Activated CD4-positive, alpha-beta T cell treated with anti-CD3 and anti-CD28 coated beads, Interleukin-2, amount 50 U/mL, for 4 hours (primary cell): ENCODE data around the gene PNKD.

Experiments used
- DNase-seq, 2 experiments: peaks; one replicate each; pipeline ENCODE4 v3.0.0-alpha.2; 2020

The PNKD gene

DNA sequence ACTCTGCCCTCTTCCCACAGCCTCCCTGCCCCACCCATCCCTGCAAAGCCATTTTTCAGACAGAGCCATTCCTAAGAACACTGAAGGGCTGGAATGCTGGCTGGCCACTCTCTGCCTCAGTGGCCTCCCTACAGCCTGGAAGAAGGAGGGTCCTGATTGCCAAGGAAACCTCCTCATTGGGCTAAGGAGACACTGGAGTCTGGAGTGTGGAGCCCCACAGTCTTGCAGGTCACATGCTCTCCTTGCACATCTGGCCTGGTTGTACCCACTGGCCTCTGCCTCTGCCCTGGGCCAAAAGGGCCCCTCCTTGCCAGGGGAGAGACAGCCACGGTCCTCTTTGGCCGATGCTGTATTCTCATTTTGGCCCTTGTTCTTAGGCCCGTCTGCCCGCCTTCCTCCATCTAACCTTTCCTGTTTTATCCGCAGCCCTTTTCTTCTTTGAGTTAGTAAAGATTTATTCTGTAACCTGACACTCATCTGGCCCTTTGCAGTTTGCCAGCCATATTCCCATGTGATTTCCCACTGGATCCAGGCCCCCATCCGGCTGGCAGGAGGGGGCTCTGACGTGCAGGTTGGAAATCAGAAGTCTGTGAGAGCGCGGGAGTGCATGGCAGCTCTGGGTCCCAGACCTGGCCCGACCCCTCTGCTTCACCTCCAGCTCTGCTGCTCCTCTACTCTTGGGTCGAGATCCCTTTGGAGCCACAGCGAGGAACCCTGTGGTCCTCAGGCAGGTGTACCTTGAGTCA is 75.3 kb downstream of the PNKD start:
- no peak for DNase-seq

DNA sequence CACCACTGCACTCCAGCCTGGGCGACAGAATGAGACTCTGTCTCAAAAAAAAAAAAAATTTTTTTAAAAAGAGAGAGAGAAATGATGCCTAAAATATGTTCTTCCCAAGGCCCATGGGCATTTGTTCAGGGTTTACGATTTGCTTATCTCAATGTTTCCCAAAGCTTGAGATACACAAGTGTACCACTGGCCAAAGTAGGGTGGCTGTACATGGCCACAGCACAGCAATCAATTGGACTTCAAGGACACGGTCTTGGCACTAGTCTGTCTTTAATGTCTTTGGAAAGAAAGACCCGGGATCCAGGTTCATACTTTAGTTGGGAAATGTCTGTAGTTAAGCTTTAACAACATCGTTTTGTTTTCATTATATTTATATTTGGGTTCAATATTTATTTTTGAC is 76.9 kb downstream of the PNKD start:
- DNase-seq = no peak

DNA sequence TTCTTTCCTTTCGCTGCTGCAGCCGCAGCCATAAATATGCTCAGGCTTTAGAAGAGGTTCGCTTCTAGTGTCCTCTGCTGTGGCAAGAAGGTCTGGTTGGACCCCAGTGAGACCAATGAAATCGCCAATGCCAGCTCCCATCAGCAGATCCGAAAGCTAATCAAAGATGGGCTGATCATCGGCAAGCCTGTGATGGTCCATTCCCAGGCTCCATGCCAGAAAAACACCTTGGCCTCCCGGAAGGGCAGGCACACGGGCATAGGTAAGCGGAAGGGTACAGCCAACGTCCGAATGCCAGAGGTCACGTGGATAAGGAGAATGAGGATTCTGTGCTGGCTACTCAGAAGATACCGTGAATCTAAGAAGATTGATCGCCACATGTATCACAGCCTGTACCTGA is 83.7 kb downstream of the PNKD start:
- DNase-seq = no peak

DNA sequence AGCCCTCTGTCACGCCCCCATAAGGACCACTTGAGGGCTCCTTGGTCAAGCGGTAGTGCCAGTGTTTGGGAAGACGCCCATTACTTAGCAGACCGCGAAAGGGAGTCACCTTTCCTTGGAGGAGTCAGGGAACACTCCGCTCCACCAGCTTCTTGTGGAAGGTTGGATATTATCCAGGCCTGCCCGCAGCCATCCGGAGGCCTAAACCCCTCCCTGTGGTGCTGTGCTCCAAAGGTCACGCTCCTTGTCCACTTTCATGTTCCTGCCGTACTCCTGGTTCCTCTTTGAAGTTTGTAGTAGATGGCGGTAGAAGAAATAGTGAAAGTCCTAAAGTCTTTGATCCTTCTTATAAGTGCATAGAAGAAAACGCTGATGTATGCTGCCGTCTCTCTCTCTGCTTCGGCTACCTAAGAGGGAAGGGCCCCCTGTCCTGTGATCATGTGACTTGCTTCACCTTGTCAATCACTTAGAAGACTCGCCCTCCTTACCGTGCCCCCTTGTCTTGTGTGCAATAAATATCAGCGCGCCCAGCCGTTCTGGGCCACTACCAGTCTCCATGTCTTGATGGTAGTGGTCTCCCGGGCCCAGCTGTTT is 84.6 kb downstream of the PNKD start:
- DNase-seq = no peak

DNA sequence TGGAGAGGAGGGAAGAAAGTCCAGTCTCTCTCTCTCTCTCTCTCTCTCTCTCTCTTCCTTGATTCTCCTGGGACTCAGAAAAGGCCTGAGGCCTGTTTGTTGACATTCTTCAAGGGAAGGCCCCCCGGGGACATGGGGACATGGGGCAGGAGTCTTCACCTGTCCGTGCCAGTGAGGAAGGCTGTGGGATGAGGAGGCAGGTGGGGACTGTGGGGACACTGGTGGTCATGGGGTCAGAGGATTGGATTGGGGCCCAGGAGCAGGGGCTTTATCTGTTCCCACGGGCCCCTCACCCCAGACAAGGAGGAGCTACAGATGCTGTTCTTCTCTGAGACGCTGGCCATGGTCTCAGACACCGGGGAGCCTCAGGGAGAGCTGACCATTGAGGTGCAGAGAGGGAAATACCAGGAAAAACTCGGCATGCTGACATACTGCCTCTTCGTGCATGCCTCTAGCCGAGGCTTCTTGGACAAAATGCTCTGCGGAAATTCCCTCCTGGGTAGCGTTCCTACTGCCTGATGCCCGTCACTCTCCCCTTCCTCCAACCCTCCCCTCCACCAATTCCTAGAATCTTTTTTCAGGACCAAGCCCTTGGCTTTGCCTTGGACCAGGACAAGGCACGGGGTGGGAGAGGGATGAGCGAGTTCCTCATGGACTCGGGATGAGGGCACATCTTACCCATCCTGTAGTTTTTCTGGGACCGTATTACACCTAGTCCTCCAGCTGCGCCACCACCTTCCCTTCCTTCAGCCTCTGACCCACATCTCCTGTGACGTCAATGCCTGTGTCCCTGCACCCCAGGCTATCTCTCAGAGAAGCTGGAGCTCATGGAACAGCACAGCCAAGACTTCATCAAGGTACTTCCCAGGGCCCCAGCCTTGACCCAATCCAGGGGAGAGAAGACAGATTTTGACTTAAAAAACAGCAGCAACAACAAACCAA is 87.2 kb downstream of the PNKD start:
- no peak for DNase-seq

DNA sequence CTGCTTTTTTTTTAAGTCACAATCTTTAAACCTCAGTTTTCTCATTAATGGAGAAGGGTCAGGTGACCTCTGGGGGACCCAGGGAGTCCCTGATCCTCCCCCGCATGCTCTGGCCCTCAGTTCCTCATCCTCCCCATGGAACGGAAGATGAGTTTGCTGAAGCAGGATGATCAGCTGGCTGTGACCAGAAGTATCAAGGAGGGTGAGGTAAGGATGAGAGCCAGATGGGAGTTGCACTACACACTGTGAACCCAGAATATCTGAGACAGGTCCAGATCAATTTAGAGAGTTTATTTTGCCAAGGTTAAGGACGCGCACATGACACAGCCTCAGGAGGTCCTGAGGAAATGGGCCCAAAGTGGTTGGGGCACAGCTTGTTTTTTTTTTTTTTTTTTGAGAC is 90.1 kb downstream of the PNKD start:
- no peak for DNase-seq

DNA sequence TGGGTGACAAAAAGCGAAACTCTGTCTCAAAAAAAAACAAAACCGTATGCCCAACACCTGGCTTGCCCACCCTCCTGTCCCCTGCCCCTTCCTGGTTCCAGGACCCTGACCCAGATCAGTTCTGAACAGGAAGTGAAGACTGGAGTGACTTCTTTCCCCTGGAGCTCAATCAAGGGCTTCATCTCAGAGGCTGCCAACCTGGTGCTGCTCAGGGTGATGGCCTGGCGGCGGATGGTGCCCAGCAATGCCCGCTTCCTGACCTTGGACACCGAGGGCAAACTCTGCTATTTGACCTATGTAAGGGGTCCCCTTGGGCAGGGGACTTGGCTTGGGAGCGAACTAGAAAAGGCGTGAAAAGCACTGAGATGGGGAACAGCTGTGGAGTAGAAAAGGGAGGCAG is 92.3 kb downstream of the PNKD start:
- DNase-seq = no peak

DNA sequence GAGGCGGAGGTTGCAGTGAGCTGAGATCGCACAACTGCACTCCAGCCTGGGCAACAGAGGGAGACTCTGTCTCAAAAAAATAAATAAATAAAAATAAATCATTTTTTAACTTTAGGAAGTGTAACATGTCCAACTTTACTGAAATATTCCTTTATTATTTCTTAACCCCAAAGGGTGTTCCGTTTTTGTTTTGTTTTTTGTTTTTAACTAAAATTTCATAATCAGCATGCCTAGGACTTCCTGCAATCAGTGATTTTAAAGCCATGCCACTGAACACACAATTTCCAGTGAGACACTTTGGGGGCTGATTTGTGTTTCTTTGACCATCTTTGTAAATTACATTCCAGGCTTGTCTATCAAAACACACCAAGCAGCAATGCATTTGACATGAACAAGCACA is 93.4 kb downstream of the PNKD start:
- DNase-seq = no peak

DNA sequence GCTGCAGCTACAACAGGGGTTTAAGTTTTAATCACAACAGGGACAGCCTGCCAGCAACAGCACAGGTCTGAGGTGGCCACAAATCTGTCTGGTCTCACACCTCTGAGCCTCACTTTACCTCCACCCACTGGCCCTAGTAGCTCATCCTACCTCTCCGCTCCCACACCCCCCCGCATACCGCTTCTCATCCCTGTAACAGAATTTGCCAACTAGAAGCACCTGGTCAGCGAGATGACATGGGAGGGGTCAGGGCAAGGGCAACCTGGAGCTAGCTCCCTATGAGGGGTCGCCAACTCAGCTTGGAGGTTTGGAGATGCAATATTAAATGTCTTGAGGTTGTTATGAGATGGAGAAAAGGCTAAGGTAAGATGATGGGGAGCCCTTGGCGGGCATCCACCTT is 93.9 kb downstream of the PNKD start:
- DNase-seq = no peak

DNA sequence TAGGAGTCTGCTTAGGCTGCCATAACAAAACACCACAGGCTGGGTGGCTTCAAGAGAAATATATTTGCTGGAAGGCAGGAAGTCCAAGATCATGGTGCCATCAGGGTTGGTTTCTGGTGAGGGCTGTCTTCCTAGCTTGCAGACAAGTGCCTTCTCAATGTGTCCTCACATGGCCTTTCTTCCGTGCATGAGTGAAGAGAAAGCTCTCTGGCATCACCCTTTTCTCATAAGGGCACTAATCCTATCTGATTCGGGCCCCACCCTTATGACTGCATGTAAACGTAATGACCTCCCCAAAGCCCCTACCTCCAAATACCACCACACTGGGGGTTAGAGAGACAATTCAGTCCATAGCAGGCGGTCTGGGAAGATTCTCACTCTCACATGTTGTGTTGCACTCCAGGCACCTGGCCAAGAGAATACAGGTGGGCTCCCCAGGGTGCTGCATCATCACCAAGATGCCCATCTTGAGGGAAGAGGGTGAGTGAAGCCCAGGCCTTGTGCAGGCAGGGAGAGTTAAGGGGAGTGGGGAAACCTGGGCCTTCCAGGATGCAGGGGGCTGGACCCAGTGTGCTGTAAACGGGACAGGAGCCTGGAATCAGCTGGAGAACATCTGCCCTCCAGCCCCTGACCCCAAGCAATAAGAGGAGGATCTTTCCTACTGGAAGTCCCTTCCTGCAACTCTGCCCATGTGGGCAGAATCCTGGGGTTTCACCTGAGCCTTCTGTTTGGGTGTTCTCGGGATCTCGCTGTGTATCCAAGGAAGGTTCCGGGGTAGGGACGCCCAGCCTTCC is 96.5 kb downstream of the PNKD start:
- DNase-seq = no peak

DNA sequence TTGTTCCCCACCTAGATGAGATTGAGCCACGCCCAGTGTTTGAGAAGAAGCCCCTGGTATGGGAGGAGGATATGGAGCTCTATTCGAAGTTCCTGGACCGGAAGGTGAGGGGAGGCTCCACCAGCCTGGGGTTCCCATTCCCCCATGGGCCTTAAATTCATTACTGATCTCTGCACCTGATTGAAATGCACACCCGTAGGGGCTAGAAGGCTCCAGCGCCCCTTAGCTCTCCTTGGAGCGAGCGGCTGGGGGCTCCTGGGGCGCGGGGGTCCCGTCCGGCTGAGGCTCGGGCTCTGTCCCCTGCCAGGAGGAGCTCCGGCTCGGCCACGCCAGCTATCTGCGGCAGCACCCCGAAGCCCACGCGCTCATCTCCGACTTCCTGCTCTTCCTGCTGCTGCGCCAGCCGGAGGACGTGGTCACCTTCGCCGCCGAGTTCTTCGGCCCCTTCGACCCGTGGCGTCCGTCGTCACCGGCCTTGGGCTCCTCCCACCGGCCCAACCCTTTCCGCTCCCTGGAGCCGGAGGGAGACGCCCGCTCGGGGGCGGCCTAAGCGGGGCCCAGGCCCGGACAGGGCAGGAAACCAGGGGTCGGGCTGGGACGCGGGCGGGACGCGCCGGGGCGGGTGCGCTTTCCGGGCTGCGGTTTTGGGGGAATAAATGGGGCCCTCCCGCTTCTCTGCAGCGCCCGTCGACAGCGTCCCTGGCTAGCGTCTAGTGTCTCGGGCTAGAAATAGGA is 97.3 kb downstream of the PNKD start:
- DNase-seq = peak; percentile 44 to 46

DNA sequence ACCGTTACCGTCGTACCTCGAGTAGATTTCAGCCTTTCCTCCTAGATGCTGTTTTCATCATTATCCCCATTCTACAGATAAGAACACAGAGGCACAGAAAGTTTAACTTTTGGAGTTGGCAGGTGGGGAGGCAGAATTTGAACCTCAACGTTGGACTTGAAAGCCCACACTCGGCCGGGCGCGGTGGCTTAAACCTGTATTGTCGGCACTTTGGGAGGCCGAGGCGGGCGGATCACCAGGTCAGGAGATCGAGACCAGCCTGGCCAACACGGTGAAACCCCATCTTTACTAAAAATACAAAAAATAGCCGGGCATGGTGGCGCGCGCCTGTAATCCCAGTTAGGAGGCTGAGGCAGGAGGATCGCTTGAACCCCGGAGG is 97.8 kb downstream of the PNKD start:
- no peak for DNase-seq

DNA sequence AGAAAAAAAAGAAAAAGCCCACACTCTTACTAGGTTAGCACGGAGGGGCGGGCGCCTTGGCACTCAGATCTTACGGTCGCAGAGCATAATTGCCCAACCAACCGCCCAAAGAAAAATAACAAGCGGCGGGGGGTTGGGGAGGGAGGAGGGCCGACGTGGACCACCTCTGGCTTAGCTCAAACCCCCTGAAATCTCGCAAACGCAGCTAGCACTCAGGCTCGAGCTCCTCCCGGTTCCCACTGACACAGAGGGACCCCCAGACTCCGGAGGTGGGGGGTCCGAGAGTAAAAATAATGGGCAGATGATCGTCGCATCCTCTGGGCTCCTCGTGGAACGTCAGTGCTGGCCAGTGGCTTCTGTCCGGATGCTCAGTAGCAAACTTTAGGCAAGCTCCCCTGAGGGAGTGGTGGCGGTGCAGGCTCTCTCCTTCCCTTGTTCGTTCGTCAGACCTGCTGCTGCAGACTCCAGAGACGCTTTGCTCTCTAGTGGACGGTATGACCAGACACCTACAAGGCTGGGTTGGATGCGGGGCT is 98.4 kb downstream of the PNKD start:
- DNase-seq = no peak

DNA sequence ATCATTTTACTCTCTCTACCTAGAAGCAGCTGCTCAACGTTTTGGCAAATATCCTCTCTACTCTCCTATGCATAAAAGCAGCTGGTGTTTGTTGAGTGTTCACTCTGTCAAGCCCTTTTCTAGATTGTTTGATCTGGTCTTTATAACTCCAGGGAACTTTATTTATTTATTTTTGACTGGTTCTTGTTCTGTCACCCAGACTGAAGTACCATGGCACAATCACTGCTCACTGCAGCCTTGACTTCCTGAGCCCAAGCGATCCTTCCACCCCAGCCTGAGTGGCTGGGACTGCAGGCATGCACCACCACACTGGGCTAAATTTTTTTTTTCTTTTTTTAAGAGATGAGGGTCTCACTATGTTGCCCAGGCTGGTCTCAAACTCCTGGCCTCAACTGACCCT is 99.0 kb downstream of the PNKD start:
- DNase-seq = no peak

DNA sequence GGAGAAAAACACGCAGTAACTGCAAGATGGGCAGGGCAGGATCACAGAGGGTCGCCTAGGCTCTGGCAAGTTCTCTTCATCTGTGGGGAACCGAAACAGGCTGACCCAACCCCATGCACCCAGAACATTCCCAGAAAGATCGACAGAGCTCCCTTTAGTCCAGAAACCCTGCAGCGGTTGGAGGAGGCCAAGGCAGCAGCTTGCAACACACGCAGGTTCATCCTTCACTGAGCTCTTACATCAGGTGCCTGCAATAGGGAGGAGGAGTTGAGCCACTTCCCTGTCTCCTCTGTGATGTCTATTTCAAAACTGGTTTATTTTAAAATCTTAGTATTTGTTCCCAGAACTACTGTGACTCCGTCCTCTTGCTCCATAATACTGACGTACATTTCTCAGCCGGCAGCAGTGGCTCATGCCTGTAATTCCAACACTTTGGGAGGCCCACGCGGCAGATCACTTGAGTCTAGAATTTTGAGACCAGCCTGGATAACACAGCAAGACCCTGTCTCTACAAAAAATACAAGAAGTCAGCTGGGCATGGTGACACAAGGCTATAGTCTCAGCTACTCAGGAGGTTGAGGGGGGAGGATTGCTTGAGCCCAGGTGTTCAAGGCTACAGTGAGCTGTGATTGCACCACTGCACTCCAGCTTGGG is 100.2 kb downstream of the PNKD start:
- DNase-seq = no peak

DNA sequence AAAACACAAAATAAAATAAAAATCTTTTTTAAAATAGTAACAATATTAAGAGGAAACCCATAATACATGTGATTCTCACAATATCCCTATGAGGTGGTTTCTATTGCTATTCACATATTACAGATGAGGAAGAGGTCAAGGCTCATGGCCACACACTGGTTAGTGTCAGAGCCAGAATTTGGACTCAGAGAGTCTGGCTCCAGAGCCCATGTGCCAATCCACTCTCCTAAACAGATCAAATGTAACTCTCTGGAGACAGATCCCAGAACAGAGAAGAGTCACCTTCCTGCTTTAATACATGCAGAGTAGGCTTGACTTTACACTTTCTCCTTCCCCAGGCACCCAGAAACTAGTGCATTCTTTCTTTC is 101.6 kb downstream of the PNKD start:
- no peak for DNase-seq

DNA sequence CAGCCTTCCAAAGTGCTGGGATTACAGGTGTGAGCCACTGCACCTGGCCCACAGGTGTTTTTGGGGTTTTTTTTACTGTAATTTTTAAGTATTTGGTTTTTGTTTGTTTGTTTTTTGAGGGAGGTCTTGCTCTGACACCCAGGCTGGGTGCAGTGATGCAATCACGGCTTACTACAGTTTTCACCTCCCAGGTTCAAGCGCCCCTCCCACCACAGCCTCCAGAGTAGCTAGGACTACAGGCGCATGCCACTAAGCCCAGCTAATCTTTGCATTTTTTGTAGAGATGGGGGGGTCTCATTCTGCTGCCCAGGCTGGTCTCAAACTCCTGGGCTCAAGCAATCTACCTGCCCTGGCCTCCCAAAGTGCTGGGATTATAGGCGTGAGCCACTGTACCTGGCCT is 104.5 kb downstream of the PNKD start:
- DNase-seq = no peak

DNA sequence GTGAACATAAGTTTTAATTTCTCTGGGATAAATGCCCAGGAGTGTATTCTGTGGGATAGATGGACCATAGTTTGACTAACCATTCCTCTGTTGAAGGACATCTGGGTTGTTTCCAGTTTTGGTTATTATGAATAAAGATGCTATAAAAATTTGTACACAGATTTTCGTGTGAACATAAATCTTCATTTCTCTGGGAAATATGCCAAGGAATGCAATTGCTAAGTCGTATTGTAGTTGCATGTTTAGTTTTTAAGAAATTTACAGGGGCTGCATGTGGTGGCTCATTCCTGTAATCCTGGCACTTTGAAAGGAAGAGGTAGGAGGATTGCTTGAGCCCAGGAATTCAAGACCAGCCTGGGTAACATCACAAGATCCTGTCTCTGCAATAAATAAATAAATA is 104.9 kb downstream of the PNKD start:
- DNase-seq = no peak

DNA sequence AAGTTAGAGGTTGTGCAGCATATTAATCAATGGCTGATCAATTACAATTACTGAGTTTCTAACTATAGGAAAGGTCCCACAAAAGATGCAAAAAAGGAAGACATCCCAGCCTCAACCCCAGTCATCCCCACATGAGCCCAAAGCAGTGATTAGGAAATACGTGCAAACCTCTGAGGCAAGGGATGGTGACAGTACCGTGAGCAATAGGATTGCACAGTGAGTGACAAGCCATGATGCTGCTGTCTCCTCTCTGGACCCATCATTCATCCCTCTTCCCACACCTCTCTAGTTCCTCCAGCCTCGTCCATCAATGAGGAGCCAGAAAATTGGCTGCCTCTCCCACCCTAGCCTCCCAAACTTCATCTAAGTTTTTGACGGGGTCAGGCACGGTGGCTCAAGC is 107.7 kb downstream of the PNKD start:
- no peak for DNase-seq

DNA sequence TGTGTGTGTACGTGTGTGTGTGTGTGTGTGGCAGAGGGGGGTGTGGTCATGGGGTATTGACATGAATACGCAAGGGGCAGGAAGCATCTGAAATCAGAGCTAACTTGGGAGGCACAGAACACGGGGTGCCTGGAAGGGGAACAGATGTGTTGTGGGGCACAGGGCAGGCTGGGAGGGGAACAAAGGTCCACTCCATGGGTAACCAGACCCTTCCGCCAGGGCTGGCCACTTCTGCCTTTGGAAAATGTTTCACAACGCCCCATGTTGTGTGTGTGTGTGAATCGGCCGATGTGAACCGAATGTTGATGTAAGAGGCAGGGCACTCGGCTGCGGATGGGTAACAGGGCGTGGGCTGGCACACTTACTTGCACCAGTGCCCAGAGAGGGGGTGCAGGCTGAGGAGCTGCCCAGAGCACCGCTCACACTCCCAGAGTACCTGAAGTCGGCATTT is 111.6 kb downstream of the PNKD start, which contains the start of gene SLC11A1:
SLC11A1 (plus strand) TSS at position 358 of the 451 bp plus-strand sequence. CDS start 96 bp downstream, outside the sequence.
- no peak for DNase-seq

DNA sequence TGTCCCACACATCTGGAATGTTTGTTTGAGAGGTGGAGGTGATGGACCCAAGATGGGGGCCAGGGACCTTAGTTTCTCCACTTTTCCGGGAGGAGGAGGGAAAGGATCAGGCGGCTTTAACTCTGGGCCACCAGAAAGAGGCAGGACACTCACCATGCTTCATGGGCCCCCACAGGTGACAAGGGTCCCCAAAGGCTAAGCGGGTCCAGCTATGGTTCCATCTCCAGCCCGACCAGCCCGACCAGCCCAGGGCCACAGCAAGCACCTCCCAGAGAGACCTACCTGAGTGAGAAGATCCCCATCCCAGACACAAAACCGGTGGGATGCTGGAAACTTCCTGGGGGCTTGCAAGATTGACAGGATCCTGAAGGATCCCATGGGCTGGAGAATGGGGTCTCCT is 112.5 kb downstream of the PNKD start:
- no peak for DNase-seq
